ENCODE measurements around the gene CIC.

Gene CIC

GRCh38 chr19:42249149-42249750 is 19.8 kb upstream of the CIC start:
- DNase-seq (ENCODE audit: insufficient read length, low spot score) = no peak
- TF ChIP-seq, protein P1, sequence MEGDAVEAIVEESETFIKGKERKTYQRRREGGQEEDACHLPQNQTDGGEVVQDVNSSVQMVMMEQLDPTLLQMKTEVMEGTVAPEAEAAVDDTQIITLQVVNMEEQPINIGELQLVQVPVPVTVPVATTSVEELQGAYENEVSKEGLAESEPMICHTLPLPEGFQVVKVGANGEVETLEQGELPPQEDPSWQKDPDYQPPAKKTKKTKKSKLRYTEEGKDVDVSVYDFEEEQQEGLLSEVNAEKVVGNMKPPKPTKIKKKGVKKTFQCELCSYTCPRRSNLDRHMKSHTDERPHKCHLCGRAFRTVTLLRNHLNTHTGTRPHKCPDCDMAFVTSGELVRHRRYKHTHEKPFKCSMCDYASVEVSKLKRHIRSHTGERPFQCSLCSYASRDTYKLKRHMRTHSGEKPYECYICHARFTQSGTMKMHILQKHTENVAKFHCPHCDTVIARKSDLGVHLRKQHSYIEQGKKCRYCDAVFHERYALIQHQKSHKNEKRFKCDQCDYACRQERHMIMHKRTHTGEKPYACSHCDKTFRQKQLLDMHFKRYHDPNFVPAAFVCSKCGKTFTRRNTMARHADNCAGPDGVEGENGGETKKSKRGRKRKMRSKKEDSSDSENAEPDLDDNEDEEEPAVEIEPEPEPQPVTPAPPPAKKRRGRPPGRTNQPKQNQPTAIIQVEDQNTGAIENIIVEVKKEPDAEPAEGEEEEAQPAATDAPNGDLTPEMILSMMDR (IDR thresholded peaks at IDR 0.05; ENCODE audit: insufficient read depth, missing control alignments) = no peak
- no peak for FAIRE-seq

- FAIRE-seq = no peak
- no peak for DNase-seq (ENCODE audit: insufficient read length, low spot score)
- TF ChIP-seq, protein P1 (IDR thresholded peaks at IDR 0.05; ENCODE audit: insufficient read depth, missing control alignments) = no peak
These were observed 19.3 kb upstream of the CIC start for GRCh38 chr19:42249769-42250168.

DNA sequence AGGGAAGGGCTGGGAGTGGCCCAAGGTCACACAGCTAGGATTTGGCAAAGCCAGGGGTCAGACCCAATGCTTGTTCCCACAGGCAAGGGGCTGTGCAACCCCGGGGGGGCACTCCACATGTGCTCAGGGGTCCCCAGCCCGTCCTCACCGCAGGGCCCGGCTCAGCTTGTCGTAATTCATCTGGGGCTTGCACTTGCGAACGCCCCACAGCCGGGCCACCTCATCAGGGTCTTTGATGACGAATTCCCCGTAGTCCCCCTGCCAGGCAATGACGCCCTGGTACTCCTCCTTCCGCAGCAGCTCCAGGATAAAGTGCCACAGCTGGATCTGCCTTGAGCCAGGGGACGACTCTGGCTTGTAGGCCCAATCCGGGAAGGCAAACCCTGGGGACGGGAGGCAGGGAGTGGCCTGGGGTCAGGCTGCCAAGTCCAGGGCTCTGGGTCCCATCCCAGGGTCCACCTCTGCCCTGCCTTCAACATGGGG is 18.8 kb upstream of the CIC start:
- TF ChIP-seq, protein P1 (IDR thresholded peaks at IDR 0.05; ENCODE audit: insufficient read depth, missing control alignments) = no peak
- FAIRE-seq (no peak), DNase-seq (ENCODE audit: insufficient read length, low spot score) (no peak)

DNA sequence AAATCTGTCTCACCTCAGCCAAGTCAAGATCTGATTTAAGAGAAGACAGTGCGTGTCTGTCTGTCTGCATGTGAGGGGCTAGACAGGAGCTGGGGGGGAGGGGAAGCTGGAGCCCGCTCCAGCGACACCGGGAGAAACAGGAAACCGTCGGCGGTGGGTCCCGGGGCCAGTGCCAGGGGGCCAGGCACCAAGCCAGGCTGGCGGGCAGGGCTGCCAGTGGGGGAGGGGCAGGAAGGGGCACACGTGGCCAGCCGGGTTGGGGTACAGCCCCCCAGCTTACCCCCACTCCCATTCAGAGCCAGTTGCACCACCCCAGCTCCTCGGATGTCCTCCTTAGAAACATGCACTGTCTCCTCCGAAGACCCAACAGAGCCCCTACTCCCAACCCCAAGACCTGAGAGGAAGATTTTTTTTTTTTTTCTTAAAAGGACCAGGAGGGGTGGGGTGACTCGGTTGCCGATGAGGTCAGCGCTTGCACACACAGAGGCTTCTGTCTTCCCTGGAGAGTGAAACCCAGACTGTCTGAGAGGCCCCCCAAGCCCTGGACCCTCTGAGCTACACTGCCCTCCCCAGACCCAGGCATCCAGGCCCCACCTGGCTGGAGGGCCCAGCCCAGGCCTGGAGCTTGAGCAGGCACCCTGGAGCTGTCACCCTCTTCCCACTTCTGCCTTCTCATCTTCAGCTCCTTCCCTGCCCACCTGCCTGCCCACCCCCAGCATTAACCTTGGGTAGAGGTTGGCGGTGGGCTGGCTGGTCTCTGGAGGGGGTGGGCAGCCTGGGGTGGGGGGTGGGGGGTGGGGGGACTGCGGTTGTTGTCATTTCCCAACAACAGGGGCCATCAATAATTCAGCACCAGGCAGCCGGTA is 18.2 kb upstream of the CIC start:
- FAIRE-seq = no peak
- DNase-seq (ENCODE audit: insufficient read length, low spot score) = no peak
- TF ChIP-seq, protein P1 (IDR thresholded peaks at IDR 0.05; ENCODE audit: insufficient read depth, missing control alignments) = no peak

DNA sequence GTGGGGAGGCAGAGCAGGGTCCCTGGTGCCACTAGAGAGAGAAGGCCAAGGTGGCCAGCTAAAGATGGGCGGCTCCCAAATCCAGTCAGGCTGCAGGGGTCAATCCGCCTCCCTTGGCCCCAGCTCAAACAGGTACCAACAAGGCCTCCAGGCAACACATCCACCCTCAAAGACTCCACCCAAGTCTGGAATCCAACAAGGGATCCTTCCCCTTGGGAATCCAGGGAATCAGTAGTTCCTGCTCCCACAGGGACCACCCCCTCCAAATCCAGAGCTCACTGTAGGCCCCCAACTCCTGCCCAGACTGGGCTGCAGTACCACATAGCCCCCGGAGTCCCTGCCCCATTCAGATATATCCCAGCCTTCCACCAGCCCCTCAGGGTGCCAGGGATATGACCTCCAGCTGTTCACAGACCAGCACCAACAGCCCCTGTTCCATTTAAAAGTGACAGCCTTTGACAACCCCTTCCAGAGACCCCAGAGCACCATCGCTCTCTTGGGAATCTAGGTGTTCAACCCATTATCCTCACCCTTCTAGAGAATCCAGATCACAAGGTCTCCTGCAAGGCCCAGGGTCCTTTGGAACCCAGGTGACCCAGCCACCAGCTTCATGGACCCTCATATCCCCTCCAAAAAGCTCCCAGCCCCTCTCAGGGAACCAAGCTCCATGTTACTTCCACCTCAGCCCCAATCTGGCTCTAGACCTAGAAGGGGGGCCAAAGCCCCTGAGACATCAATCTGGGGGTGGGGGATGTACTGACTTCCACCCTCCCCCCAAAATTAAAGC is 17.3 kb upstream of the CIC start:
- DNase-seq (ENCODE audit: insufficient read length, low spot score) = no peak
- no peak for FAIRE-seq
- TF ChIP-seq, protein P1 (IDR thresholded peaks at IDR 0.05; ENCODE audit: insufficient read depth, missing control alignments) = no peak

DNA sequence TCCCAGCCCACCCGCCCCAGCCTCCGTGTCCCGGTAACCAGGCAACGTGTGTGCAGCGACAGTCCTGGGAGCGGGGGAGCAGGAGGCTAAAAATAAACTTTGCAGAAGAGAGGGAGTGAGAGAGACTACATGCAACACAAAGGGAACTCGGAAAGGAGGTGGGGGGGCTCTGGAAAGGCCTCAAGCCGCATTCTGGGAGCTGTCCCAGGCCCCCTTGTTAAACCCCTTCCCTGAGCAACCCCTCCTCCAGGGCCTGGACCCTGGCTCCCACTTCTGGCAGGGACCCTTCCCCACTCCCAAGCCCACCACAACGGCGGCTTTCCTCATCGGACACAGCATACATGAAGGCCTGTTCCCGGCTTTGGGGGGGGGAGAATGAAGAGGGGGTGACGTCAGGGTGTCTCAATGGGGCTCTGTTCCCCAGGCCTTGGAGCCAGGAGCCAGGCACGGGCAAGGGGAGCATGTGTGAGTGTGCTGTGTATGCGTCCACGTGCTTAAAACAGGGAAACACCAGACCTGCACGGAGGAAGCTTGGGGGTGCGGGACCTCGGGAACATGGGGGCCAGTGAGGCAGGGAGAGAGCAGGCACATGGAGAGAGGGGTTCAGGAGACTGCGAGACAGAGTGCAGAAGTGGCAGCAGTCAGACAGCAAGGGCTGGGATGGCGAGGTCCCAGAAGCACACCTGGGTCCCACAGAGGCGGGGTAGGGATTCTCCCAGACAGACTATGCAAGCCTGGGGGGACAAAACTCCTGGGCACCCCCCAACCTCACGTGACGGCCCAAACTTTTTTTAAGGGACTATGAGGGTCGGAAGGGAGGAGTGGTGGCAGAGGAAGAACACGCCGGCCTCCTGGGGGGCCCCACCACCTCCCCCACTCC is 16.4 kb upstream of the CIC start:
- TF ChIP-seq, protein P1 (IDR thresholded peaks at IDR 0.05; ENCODE audit: insufficient read depth, missing control alignments) = no peak
- FAIRE-seq = no peak
- no peak for DNase-seq (ENCODE audit: insufficient read length, low spot score)

Measured in D721Med (cell line).